Sigmoid colon (tissue), 4 donors: ENCODE data around the gene TOMM6.

ENCODE experiments used
- EP300 ChIP-seq, 4 donors: sonication (generic); formaldehyde crosslinking; IDR thresholded peaks; one replicate each; pipeline ENCODE4 v1.6.1; 2017; ENCODE audit warnings: antibody characterized with exemption in 4 of 4
- POLR2A ChIP-seq, 2 donors: fragments of 450-650 bp; IDR thresholded peaks; one replicate each; pipeline ENCODE4 v1.6.1; 2016; ENCODE audit warnings: antibody characterized with exemption in 2 of 2, mild to moderate bottlenecking in 2 of 2, moderate library complexity in 2 of 2
- POLR2AphosphoS5 ChIP-seq, 4 donors: sonication (generic); formaldehyde crosslinking; IDR thresholded peaks; one replicate each; pipeline ENCODE4 v1.6.1; 2017; ENCODE audit warnings: antibody characterized with exemption in 4 of 4
- TF ChIP-seq, protein P1 (sequence below), 4 experiments: fragments of 450-650 bp in 3 of 4; fragments of 200-600 bp in 1 of 4; IDR thresholded peaks; one replicate each; pipeline ENCODE4 v1.5.1; 2016 to 2019; ENCODE audit warnings: antibody characterized with exemption in 4 of 4, mild to moderate bottlenecking in 3 of 4, moderate library complexity in 2 of 4

DNA sequence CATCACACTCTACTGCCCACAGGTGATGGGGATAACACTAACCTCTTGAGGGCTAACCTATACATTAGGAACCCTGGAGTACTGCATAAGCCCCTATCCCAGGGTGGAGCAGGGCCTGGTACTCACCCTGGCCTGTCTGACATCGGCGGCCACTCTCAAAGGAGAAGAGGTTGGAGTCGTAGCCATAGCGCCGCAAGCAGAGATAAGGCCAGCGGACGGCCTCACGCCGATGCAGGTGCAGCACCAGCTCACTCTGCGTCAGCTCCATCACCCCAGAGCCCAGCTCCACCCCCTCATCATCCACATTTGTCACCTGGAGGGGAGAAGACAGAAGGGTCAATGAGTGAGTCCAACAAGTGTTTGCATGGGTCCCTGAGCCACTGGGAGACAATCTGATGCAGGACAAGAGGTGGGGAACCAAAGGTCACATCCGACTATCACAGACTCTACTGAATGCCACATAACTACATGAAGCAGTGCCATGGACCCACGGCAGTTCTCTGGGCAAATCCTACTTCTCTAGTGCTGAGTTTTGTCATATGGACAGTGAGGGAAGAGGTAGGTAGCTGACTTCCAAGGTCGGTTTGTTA lies 12.1 kb upstream of the TOMM6 start:
- TF ChIP-seq POLR2A (IDR thresholded peaks at IDR 0.05) (no peak), POLR2AphosphoS5 (IDR thresholded peaks at IDR 0.05) (no peak), EP300 (IDR thresholded peaks at IDR 0.05) (no peak)
- TF ChIP-seq, protein P1, sequence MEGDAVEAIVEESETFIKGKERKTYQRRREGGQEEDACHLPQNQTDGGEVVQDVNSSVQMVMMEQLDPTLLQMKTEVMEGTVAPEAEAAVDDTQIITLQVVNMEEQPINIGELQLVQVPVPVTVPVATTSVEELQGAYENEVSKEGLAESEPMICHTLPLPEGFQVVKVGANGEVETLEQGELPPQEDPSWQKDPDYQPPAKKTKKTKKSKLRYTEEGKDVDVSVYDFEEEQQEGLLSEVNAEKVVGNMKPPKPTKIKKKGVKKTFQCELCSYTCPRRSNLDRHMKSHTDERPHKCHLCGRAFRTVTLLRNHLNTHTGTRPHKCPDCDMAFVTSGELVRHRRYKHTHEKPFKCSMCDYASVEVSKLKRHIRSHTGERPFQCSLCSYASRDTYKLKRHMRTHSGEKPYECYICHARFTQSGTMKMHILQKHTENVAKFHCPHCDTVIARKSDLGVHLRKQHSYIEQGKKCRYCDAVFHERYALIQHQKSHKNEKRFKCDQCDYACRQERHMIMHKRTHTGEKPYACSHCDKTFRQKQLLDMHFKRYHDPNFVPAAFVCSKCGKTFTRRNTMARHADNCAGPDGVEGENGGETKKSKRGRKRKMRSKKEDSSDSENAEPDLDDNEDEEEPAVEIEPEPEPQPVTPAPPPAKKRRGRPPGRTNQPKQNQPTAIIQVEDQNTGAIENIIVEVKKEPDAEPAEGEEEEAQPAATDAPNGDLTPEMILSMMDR (IDR thresholded peaks at IDR 0.05) = no peak
